ENCODE data around the gene OR2A25.

The OR2A25 gene

DNA sequence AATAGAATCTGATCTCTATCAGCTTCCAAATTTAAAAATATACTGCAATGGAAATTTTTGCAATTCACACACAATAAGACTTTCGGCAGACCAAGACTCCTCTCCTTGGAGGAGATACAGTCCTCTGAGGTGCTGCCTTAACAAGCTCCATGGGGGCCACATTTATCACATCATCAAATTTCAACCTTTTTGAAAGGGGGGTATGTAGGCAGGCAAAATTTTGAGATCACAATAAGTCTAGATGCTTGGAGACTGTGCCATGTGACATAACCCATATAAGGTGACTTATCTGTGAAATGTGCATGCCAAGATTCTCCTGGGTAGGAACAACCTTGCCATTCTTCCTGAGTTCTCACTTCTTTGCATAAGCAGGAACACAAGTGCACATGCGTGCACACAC, 16.4 kb downstream of the OR2A25 start, which contains the start of gene OR2A12:
Gene OR2A12 (plus strand): TSS at position 301 of the 400 bp plus-strand sequence. CDS start 8,830 bp downstream, outside the sequence.
- DNase-seq, result no peak

DNA sequence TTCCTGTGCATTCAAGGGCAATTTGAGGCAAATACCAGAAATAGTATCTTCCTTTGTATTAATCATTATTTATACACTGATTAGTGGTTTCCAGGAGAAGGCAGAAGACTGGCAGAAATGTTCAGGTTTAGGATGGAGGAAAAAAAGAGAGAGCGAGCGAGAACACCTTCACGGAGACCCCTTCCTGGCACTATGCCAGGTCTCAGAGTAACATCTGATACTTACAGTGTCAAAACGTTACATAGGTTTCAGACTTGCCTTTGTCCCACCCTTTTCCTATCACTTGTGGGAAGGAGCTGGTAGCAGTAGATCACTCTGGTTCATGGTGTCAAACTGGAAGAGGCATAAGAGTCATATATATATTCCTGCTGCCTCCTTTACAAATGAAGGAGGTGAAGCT, 17.1 kb downstream of the OR2A25 start:
- peak; percentile 5 for DNase-seq

DNA sequence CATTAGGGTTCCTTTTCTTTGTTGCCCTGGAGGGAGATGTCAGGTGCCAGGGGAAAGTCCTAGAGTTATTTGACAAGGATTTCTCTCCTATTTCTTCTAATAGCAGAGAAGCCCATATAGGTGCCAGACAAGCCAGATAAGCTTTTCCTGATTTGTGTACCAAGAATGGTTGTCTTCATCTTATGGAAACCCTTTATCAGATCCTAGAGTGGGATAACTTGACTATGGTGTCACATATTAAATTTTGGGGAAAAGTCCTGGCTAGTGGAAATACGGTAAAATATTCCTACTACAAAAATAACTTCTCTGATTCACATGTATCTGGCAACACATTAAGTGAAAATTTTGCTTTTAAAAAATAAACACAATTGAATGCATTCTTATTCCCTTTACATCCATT, 17.6 kb downstream of the OR2A25 start:
- no peak for DNase-seq

DNA sequence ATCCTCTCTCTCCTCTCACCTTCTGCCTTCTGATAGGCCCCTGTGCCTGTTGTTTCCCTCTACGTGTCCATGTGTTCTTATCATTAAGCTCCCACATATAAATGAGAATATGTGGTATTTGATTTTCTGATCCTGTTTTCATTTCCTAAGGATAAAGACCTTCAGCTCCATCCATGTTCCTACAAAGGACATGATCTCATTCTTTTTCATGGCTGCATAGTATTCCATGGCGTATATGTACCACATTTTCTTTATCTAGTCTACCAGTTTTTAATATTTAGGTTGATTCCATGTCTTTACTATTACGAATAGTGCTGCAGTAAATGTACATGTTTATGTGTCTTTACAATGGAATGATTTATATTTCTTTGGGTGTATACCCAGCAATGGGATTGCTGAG, 21.1 kb downstream of the OR2A25 start:
- no peak for DNase-seq

DNA sequence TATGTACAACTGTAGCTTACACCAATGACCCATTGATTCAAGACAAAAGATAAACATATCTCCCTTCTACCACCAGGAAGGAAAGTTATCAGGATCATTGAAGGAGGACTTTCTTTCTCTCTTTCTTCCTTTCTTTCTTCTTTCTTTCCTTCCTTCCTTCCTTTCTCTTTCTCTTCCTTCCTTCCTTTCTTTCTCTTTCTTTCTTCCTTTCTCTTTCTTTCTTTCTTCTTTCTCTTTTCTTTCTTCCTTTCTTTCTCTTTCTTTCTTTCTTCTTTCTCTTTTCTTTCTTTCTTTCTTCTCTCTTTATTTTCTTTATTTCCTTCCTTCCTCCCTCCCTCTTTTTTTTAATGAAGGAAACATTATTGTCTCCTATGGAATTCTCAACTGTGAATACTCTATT, 29.2 kb downstream of the OR2A25 start:
- DNase-seq, result no peak

DNA sequence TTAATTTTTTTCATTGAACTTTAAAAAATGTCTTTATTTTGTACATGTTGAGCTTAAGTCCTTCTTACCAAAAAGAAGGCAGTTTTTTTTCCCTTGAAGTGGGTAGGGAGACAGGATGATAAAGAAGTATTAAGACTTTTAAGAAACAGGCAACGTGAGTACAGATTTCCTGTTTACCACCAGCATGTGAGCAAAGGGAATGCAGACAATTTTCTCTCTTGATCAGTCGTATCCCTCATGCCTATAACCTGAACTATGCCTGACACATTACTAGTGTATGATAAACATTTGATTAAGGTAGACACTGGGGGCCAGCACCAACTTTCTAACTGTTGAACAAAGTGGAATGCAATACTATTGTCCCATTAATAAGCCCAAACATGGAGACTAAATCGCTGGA, 31.0 kb downstream of the OR2A25 start:
- DNase-seq, result no peak

DNA sequence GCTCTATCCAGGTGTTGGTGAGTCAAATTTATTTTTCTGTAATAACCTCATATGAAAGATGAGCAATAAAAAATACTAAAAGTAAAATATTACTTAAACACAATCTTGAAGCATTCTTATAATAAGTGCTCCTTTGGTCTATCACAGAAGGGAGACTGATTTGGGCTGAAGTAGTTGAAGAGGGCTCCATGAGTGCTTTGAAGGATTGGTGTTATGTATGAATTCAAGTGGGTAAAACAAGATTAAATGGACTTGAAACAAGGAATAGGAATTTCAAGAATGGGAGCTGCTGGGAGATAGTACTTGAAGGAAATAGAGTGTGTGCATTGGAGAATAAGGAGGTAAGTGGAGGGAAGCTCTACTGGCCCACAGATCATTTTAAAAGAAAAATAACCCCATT, 32.4 kb downstream of the OR2A25 start:
- DNase-seq, result no peak

DNA sequence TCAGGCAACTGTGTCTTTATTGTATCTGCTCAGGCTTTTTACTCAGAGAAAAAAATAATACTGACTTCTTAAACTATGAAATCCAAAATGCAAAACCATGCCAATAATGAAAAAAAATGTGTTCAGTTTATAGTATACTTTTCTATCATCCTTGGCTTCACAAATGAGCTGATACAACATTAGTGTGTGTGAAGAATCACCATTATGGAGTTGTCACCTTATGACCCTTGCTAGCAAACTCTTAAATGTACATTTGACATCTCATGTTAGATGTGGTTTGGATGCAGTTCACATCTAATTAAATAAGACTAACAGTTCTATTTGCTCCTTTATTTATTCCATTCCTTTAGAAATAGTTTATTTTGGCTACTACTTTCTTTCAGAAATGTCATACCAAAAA, 35.6 kb downstream of the OR2A25 start:
- no peak for DNase-seq

DNA sequence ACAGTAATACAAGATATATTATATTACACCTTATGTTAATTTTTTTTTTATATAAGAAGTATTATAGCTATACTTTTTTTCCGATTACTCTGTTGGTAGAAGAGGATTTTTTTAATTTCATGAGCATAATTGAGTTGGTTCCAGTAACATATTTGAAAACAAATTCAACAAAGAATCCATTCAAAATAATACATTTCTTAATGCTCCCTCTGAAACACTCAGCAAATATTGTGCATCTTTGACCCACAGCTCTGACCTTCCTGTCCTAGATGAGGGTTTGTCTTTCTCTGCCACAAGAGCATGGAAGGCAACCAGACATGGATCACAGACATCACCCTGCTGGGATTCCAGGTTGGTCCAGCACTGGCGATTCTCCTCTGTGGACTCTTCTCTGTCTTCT, 39.7 kb downstream of the OR2A25 start, which contains the start of gene OR2A2:
Gene OR2A2 (plus strand): TSS at position 301 of the 400 bp plus-strand sequence. CDS start 0 bp downstream, at position 301.
- no peak for DNase-seq

DNA sequence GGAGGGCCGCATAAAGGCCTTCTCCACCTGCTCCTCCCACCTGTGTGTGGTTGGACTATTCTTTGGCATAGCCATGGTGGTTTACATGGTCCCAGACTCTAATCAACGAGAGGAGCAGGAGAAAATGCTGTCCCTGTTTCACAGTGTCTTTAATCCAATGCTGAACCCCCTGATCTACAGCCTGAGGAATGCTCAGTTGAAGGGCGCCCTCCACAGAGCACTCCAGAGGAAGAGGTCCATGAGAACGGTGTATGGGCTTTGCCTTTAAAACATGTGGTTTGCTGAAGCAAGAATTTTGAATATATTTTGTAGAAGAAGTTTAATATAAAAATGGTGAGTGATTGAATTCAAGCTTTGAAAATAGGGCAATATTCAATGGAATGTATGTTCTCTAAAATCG, 40.7 kb downstream of the OR2A25 start:
- no peak for DNase-seq

DNA sequence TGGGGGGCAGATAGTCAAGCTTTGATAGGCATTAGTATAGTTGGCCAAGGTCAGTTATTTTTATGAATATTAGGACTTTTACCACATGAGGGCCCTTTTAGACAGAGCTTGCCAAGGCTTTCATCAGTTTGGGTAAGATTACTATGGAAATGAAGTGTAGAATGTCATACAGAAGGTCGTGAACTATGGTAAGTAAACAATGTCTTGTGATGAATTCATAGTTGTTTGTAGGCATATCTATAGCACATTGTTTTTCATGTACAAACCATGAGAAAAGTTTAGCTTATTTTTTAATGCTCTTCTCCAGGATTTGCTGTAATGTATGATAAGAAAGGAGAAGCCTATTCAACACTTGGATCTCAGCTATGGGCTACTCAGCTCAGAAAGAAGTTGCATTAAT, 44.0 kb downstream of the OR2A25 start:
- DNase-seq, result no peak

DNA sequence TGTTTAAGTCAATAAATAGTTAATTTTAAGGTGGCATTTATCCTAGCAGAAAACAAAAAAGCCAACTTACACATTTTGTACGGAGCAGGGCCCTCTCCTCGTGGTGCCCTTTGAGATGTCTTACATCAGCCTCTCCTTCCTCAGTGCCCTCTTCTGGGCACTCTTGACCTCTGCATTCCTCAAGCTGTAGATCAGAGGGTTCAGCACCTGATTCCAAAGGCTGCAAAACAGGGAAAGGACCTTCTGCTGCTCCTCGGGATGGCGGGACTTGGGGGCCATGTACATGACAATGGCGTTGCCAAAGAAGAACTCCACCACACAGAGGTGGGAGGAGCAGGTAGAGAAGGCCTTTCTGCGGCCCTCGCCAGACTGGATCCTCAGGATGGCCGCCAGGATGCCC, 48.7 kb downstream of the OR2A25 start:
- no peak for DNase-seq

DNA sequence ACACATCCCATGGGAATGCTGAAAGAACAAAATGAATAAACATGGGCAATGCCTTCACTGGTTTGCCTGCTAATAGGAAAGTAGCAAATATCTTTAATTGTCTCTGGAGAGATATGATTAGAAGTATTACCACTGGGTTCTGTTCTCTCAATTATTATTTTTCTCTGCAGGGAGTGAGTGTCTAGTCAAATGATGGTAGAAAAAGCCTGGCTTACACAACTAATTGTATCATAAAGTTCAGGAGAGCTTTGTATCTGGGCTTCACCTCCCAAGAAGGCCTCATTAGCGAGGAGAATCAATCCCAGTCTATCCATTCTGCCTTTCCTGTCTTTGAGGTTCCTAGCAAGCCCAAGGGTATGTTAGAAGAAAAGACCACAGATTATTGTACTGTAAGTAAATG, 53.3 kb downstream of the OR2A25 start, which contains the start of gene OR2A14:
Gene OR2A14 (plus strand): TSS at position 301 of the 400 bp plus-strand sequence. CDS start 5,937 bp downstream, outside the sequence.
- no peak for DNase-seq
